AG10803 (cell line): ENCODE measurements around the gene CHCHD3.

Experiments
- DNase-seq: peaks from one replicate; pipeline ENCODE4 v3.0.0; 2010; ENCODE audit warnings: low read depth
- H3K4me3 ChIP-seq: 2 replicates; pipeline ENCODE4 v1.5.1; 2011; ENCODE audit warnings: mild to moderate bottlenecking, low read length, control low read depth
- TF ChIP-seq, protein P1 (sequence below): conservative IDR thresholded peaks from 2 replicates; pipeline ENCODE4 v1.5.1; 2011; ENCODE audit warnings: mild to moderate bottlenecking, low read length, control low read depth, inconsistent platforms

CHCHD3 gene

DNA sequence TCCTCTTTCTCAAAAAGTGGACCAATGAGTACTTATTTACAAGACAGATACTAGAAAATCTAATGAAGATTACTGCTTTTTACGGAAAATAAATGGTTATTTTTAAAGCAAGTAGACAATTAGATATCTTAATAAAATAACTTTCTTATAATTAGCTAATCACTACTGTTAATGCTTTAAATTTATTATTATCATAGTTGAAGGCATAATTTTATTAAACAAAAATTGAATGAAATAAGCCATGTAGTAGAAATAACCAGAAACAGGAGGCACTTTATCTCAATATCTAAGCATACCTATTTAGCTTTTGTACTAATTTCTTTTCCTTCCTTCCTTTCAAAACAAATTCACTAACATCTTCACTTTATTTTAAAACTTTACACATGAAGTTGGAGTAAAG lies 134.9 kb downstream of the CHCHD3 start:
- no peak for DNase-seq
- TF ChIP-seq, protein P1, sequence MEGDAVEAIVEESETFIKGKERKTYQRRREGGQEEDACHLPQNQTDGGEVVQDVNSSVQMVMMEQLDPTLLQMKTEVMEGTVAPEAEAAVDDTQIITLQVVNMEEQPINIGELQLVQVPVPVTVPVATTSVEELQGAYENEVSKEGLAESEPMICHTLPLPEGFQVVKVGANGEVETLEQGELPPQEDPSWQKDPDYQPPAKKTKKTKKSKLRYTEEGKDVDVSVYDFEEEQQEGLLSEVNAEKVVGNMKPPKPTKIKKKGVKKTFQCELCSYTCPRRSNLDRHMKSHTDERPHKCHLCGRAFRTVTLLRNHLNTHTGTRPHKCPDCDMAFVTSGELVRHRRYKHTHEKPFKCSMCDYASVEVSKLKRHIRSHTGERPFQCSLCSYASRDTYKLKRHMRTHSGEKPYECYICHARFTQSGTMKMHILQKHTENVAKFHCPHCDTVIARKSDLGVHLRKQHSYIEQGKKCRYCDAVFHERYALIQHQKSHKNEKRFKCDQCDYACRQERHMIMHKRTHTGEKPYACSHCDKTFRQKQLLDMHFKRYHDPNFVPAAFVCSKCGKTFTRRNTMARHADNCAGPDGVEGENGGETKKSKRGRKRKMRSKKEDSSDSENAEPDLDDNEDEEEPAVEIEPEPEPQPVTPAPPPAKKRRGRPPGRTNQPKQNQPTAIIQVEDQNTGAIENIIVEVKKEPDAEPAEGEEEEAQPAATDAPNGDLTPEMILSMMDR: no peak
- H3K4me3 ChIP-seq: no peak overlapping the region

DNA sequence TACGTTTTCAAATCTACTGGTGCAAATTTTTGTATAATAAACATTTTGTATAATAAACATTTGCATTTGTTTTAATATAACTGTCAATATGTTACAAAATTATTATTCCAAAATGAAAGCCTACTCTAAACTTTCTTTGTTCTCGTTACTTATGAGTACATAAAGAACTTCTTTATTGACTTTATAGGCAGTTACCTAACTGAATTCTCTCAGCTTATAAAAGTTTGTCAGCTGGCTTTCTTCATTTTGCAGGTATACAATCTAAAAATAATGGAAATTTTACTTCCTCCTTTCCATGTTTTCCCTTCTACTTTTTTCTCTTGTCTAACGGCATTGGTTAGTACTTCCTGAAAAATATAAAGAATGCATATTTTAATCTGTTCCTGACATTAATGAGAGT lies 137.1 kb downstream of the CHCHD3 start:
- DNase-seq: no peak
- no peak overlapping the region for H3K4me3 ChIP-seq
- TF ChIP-seq, protein P1: no peak

DNA sequence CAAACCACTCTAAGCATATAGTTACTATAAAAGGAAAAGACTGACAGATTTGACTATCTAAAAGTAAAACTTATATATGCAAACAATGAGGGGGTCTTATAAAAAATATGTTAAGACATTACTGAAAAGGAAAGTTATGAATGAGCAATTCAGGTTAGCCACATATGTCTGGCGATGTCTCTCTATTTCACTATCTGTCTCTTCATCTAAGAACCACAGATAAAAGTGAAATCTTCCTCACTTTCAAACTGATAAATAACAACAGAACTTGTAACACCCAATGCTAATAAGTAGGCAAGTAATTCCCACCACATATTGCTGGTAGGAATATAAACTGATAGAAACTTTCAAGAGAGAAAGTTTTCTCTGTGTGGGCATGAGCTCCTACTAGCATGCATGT lies 138.2 kb downstream of the CHCHD3 start:
- TF ChIP-seq, protein P1: no peak
- no peak for DNase-seq
- no peak overlapping the region for H3K4me3 ChIP-seq

DNA sequence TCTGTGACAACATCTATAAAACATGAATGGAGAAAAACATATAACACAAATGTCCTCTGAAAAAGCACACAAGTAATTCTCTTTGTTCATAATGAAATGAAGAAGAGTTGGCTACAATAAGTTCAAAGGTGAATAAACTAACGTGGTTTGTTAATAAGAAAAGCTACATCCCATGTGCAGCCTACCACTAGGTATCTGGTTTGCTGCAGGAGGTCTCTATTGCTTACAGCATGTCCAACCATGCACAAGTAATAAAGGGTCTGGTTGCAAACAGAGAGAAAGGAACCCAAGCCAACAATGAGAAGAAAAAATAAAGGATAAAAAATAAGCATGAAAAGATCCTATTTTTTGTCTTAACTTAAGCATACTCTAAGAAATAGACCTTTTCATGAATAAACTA lies 139.2 kb downstream of the CHCHD3 start:
- H3K4me3 ChIP-seq: no peak overlapping the region
- DNase-seq: no peak
- TF ChIP-seq, protein P1: no peak

DNA sequence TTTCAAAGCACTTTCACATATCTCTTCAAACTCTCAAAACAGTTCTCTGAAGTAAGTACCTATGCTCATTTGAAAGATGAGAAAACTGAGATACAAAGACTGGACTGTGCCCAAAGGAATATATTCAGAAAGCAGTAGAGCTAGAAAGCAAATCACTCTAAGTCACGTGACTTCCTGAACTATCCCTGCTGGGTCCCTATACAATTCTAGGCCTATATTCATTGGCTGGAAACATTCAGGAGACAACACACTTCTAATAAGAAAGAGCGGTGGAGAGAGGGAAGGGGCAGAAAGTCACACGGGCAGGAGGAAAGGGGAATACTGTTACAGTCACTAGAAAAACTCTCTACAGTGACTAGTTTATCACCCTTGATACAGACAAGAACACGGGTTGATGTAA lies 140.0 kb downstream of the CHCHD3 start:
- H3K4me3 ChIP-seq: no peak overlapping the region
- no peak for DNase-seq
- TF ChIP-seq, protein P1: no peak

DNA sequence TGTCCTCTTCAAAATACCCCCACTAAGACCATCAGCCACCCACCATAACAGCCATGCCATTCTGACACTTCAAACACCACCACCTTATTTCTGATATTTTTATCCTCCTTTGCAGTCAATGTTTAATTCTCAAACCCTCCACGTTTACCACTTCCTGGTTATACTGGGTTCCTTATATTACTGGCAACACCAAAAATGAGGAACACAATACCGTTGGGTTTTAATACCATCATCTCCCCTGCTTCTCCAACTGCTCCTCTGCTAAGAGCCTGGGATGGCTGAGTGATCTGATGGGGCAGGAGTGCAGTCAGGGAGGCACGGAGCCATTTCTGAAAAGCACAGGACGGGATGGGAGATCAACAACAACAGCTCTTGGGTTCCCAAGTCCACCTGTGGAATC lies 140.5 kb downstream of the CHCHD3 start:
- H3K4me3 ChIP-seq: no peak overlapping the region
- TF ChIP-seq, protein P1: no peak
- DNase-seq: no peak

DNA sequence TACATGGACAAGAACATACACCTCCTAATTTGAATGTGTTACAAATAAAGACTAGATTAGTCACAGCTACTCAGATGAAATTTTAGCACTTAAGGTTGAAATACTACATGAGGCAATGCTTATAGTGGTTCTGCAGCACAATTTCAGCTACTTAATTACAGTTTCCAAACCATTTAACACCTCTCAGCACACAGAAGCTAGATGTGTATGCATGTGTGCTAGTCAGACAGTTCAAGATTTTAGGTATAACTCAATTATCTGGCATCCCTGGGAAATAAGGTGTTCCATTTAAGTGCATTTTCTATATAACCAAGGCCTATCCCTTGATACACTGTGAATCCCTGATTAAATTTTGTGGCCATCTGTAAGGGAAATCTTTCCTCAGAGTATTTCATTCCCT lies 141.8 kb downstream of the CHCHD3 start:
- TF ChIP-seq, protein P1: no peak
- DNase-seq: no peak
- H3K4me3 ChIP-seq: no peak overlapping the region
